SK-N-SH (cell line): Measurements from ENCODE around the gene PKNOX2. TPM values are rescaled to one million over a fixed set of nuclear protein-coding genes. Genes with fewer than 3 reads are reported as not detected.
A peak's percentile ranks its signal among the peaks of the same experiment; 100 is the strongest.

Experiments
- CTCF ChIA-PET: fragments of 300-600, 350-600 bp; formaldehyde crosslinking; extraction: SDS; loops from one replicate; lab custom pipeline; 2021; lab: Yijun Ruan, JAX
- POLR2A ChIA-PET: fragments of 350-600 bp; sonication (Branson Sonifier 250); formaldehyde crosslinking; extraction: SDS; loops from one replicate; lab custom pipeline; 2020; ENCODE audit warnings: antibody characterized with exemption, inconsistent platforms; lab: Yijun Ruan, JAX
- DNase-seq: peaks from one replicate; pipeline ENCODE4 v3.0.0; 2012
- H2AFZ ChIP-seq: fragments of 200-600 bp; sonication (generic); 2 replicates; pipeline ENCODE4 v1.8.1; 2016; ENCODE audit warnings: antibody characterized with exemption, mild to moderate bottlenecking, low read depth
- H3F3A ChIP-seq: fragments of 200-600 bp; sonication (generic); replicated peaks from 2 replicates; pipeline ENCODE3; 2016; ENCODE audit warnings: antibody characterized with exemption, mild to moderate bottlenecking; ENCODE audit not compliant: insufficient read depth
- H3K27ac ChIP-seq, 2 experiments: fragments of 200-500 bp in 1 of 2; fragments of 200-600 bp in 1 of 2; sonication (Bioruptor generic) in 1 of 2; sonication (generic), shearing (Covaris generic) in 1 of 2; 2 replicates each; pipeline versions ENCODE4 v1.5.1 to v1.6.1; 2014 to 2016; ENCODE audit warnings: low read depth in 2 of 2, inconsistent platforms in 1 of 2, low read length in 1 of 2, mild to moderate bottlenecking in 1 of 2, mixed read lengths in 1 of 2
- H3K27me3 ChIP-seq: fragments of 200-600 bp; sonication (generic), shearing (Covaris generic); 2 replicates; pipeline ENCODE4 v1.6.1; 2016; ENCODE audit warnings: mixed run types; ENCODE audit not compliant: insufficient read depth
- H3K36me3 ChIP-seq, 2 experiments: fragments of 200-500 bp in 1 of 2; fragments of 200-600 bp in 1 of 2; sonication (Bioruptor generic) in 1 of 2; sonication (generic) in 1 of 2; replicated peaks in 1 of 2; 2 replicates each; pipeline versions ENCODE3 to v1.5.1; 2014 to 2016; ENCODE audit warnings: low read length in 1 of 2, mild to moderate bottlenecking in 1 of 2; ENCODE audit not compliant: insufficient read depth in 2 of 2, control insufficient read depth in 1 of 2
- H3K4me1 ChIP-seq, 2 experiments: fragments of 200-500 bp in 1 of 2; fragments of 200-600 bp in 1 of 2; sonication (Bioruptor generic) in 1 of 2; sonication (generic), shearing (Covaris generic) in 1 of 2; 2 replicates each; pipeline versions ENCODE4 v1.5.1 to v1.6.1; 2014 to 2016; ENCODE audit warnings: low read depth in 1 of 2, low read length in 1 of 2, mixed run types in 1 of 2; ENCODE audit not compliant: insufficient read depth in 2 of 2, control insufficient read depth in 1 of 2
- H3K4me2 ChIP-seq: fragments of 200-600 bp; sonication (generic), shearing (Covaris generic); 2 replicates; pipeline ENCODE4 v1.6.1; 2017; ENCODE audit warnings: mixed run types
- H3K4me3 ChIP-seq, 2 experiments: fragments of 200-500 bp in 1 of 2; fragments of 200-600 bp in 1 of 2; sonication (Bioruptor generic) in 1 of 2; sonication (generic), shearing (Covaris generic) in 1 of 2; 2 replicates each; pipeline versions ENCODE4 v1.5.1 to v1.8.1; 2014 to 2016; ENCODE audit warnings: low read depth in 2 of 2, inconsistent platforms in 1 of 2, low read length in 1 of 2, mild to moderate bottlenecking in 1 of 2, mixed read lengths in 1 of 2, moderate library complexity in 1 of 2
- H3K79me2 ChIP-seq: fragments of 200-600 bp; sonication (generic); 2 replicates; pipeline ENCODE4 v1.8.1; 2017; ENCODE audit warnings: mild to moderate bottlenecking; ENCODE audit not compliant: insufficient read depth
- H3K9ac ChIP-seq: fragments of 200-600 bp; sonication (generic); 2 replicates; pipeline ENCODE4 v1.6.1; 2017; ENCODE audit warnings: mixed run types
- H3K9me2 ChIP-seq: fragments of 200-600 bp; sonication (generic); 2 replicates; pipeline ENCODE4 v1.6.1; 2017; ENCODE audit warnings: mixed run types
- H3K9me3 ChIP-seq: fragments of 200-600 bp; sonication (generic); 2 replicates; pipeline ENCODE4 v1.6.1; 2017; ENCODE audit warnings: mixed run types, mild to moderate bottlenecking, moderate library complexity
- H4K20me1 ChIP-seq: fragments of 200-600 bp; sonication (generic); 2 replicates; pipeline ENCODE4 v1.6.1; 2017; ENCODE audit warnings: mild to moderate bottlenecking, mixed run types; ENCODE audit not compliant: insufficient read depth
- CHD2 ChIP-seq: fragments of 150-350 bp; IDR thresholded peaks from 2 replicates; pipeline ENCODE4 v1.6.1; 2018; ENCODE audit warnings: low read length; ENCODE audit not compliant: partially characterized antibody
- CTCF ChIP-seq: fragments of 200-600 bp; sonication (generic); IDR thresholded peaks from 2 replicates; pipeline ENCODE4 v1.6.1; 2017; ENCODE audit warnings: antibody characterized with exemption, mild to moderate bottlenecking, moderate library complexity
- EP300 ChIP-seq, 2 experiments: IDR thresholded peaks; 2 replicates each; pipeline versions ENCODE4 v1.4.0 to v1.6.1; 2012; ENCODE audit warnings: borderline replicate concordance in 1 of 2, low read depth in 1 of 2, low read length in 1 of 2
- FOSL2 ChIP-seq: IDR thresholded peaks from 2 replicates; pipeline ENCODE4 v1.4.0; 2012; ENCODE audit warnings: low read depth, mild to moderate bottlenecking, moderate library complexity, borderline replicate concordance
- FOXJ3 ChIP-seq: sonication (generic); formaldehyde crosslinking; IDR thresholded peaks from 2 replicates; pipeline ENCODE4 v1.5.1; 2020; ENCODE audit warnings: mild to moderate bottlenecking, missing genetic modification reagents
- GABPA ChIP-seq: IDR thresholded peaks from 2 replicates; pipeline ENCODE4 v1.4.0; 2012; ENCODE audit warnings: low read depth, mild to moderate bottlenecking
- JUND ChIP-seq: IDR thresholded peaks from 2 replicates; pipeline ENCODE4 v1.4.0; 2012
- NFIC ChIP-seq: IDR thresholded peaks from 2 replicates; pipeline ENCODE4 v1.4.0; 2012; ENCODE audit warnings: borderline replicate concordance
- NRF1 ChIP-seq: IDR thresholded peaks from 2 replicates; pipeline ENCODE4 v1.6.1; 2012; ENCODE audit warnings: low read depth, mild to moderate bottlenecking, low read length
- PBX3 ChIP-seq: IDR thresholded peaks from 2 replicates; pipeline ENCODE4; 2012
- RAD21 ChIP-seq: IDR thresholded peaks from 2 replicates; pipeline ENCODE4 v1.6.1; 2012; ENCODE audit warnings: mild to moderate bottlenecking, low read length
- RFX5 ChIP-seq: IDR thresholded peaks from 2 replicates; pipeline ENCODE4 v1.6.1; 2012; ENCODE audit warnings: mild to moderate bottlenecking, improper control_type of control experiment, low read length
- SIN3A ChIP-seq: IDR thresholded peaks from 2 replicates; pipeline ENCODE4 v1.6.1; 2012; ENCODE audit warnings: low read depth, mild to moderate bottlenecking, low read length, moderate library complexity, borderline replicate concordance
- SMC3 ChIP-seq: IDR thresholded peaks from 2 replicates; pipeline ENCODE4 v1.6.1; 2012; ENCODE audit warnings: low read depth, low read length, improper control_type of control experiment
- TCF12 ChIP-seq: IDR thresholded peaks from 2 replicates; pipeline ENCODE4 v1.4.0; 2012
- TEAD4 ChIP-seq: IDR thresholded peaks from 2 replicates; pipeline ENCODE4 v1.4.0; 2012; ENCODE audit warnings: mild to moderate bottlenecking, borderline replicate concordance; ENCODE audit not compliant: insufficient read depth
- USF2 ChIP-seq: fragments of 150-350 bp; IDR thresholded peaks from 2 replicates; pipeline ENCODE4 v1.6.1; 2017; ENCODE audit warnings: antibody characterized with exemption, low read length, low read depth, borderline replicate concordance
- WGBS: methylation state at CpG from one replicate; pipeline ENCODE4 v1.1.6; 2017; ENCODE audit warnings: low lambda C conversion rate; 5-methylcytosine and 5-hydroxymethylcytosine counted together
- polyA plus RNA-seq, 3 experiments: library from polyadenylated mRNA; depleted of rRNA; stranded (reverse); fragments of >200 nt; gene quantifications; 2 replicates each; pipeline ENCODE4 v1.2.3, GENCODE V29; 2012

Gene PKNOX2
- polyA plus RNA-seq, 1 of the 3 experiments (the other 2 are of a cell fraction): 0.02 TPM

GRCh38 chr11:125433454-125434121 lies 269.0 kb downstream of the PKNOX2 start:
- H3K9me2 ChIP-seq: no peaks in the 10 kb centered on the region
- 22% methylated on average over 11 of the region's 11 CpGs for WGBS
- H3K4me2 ChIP-seq: no peak overlapping the region
- TF ChIP-seq SIN3A (no peak), GABPA (no peak), TCF12 (no peak), PBX3 (no peak), NFIC (no peak), CTCF (peak; percentile 51), EP300 (IDR thresholded peaks at IDR 0.05; ENCODE audit: borderline replicate concordance in 1 of 2, low read depth in 1 of 2, low read length in 1 of 2) (no peak), USF2 (no peak), SMC3 (peak; percentile 58), TEAD4 (no peak), NRF1 (no peak), JUND (no peak), RAD21 (peak; percentile 58), FOXJ3 (CRISPR knock-in tag) (no peak), RFX5 (no peak), FOSL2 (no peak), CHD2 (no peak)
- no peak overlapping the region for H3K4me3 ChIP-seq
- POLR2A ChIA-PET: no interaction called here
- CTCF ChIA-PET: interaction anchor here (0.6 to 4.0 kb wide), 18 partner anchors 8 to 476 kb away, joined by 3 to 18 read pairs (median 3); partner anchors contain the start of gene FEZ1
- no peaks in the 10 kb centered on the region for H3F3A ChIP-seq
- peaks cover 0 to 4% of the 10 kb centered on the region in 2 experiments; a peak in 1 of 4 replicates for H3K4me1 ChIP-seq
- H3K9me3 ChIP-seq: no peaks in the 10 kb centered on the region
- no peaks in the 10 kb centered on the region for H4K20me1 ChIP-seq
- H3K9ac ChIP-seq: no peak overlapping the region
- no peaks in the 10 kb centered on the region for H3K36me3 ChIP-seq
- no peaks in the 10 kb centered on the region for H3K79me2 ChIP-seq
- no peaks in the 10 kb centered on the region; the same call in 1 of the 2 replicates for H3K27me3 ChIP-seq
- no peak overlapping the region for H3K27ac ChIP-seq
- no peak overlapping the region for H2AFZ ChIP-seq
- DNase-seq: peak; percentile 69
